DMS53 (cell line): Measurements from ENCODE around the gene DDX18.

Source experiments
- DNase-seq: peaks from one replicate; lab custom pipeline; 2025; lab: John Stamatoyannopoulos, UW

Gene DDX18

GRCh38 chr2:117834992-117835391 is 20.5 kb downstream of the DDX18 start:
- no peak for DNase-seq

- DNase-seq = peak; percentile 90
These were observed 21.7 kb downstream of the DDX18 start for GRCh38 chr2:117835990-117836760.

GRCh38 chr2:117845304-117845703 is 30.8 kb downstream of the DDX18 start:
- no peak for DNase-seq

- DNase-seq = no peak
These were observed 35.5 kb downstream of the DDX18 start for GRCh38 chr2:117850015-117850414.

GRCh38 chr2:117850461-117850860 is 36.0 kb downstream of the DDX18 start:
- DNase-seq = no peak

- no peak for DNase-seq
These were observed 37.5 kb downstream of the DDX18 start for GRCh38 chr2:117851969-117852368.

GRCh38 chr2:117853316-117853715 is 38.8 kb downstream of the DDX18 start:
- DNase-seq = no peak

- no peak for DNase-seq
These were observed 39.4 kb downstream of the DDX18 start for GRCh38 chr2:117853873-117854272.

- no peak for DNase-seq
These were observed 40.1 kb downstream of the DDX18 start for GRCh38 chr2:117854610-117855009.

GRCh38 chr2:117855886-117856285 is 41.4 kb downstream of the DDX18 start:
- no peak for DNase-seq

- DNase-seq = peak; percentile 43
These were observed 42.1 kb downstream of the DDX18 start for GRCh38 chr2:117856415-117857210.

- peak; percentile 13 for DNase-seq
These were observed 43.8 kb downstream of the DDX18 start for GRCh38 chr2:117858336-117858735.

GRCh38 chr2:117858892-117859531 is 44.5 kb downstream of the DDX18 start:
- peak; percentile 70 for DNase-seq

GRCh38 chr2:117859532-117859911 is 45.0 kb downstream of the DDX18 start:
- no peak for DNase-seq

- DNase-seq = no peak
These were observed 45.6 kb downstream of the DDX18 start for GRCh38 chr2:117859924-117860647.

- no peak for DNase-seq
These were observed 48.0 kb downstream of the DDX18 start for GRCh38 chr2:117862459-117862858.

- DNase-seq = no peak
These were observed 61.3 kb downstream of the DDX18 start for GRCh38 chr2:117875786-117876185.

- no peak for DNase-seq
These were observed 64.5 kb downstream of the DDX18 start for GRCh38 chr2:117879003-117879402.
